ENCODE data around the gene GRPEL2. TPM values are rescaled to one million over a fixed set of nuclear protein-coding genes. Genes with fewer than 3 reads are reported as not detected.

Gene GRPEL2
- total RNA-seq, 1 donor from 2014 or later: 42.5 TPM

DNA sequence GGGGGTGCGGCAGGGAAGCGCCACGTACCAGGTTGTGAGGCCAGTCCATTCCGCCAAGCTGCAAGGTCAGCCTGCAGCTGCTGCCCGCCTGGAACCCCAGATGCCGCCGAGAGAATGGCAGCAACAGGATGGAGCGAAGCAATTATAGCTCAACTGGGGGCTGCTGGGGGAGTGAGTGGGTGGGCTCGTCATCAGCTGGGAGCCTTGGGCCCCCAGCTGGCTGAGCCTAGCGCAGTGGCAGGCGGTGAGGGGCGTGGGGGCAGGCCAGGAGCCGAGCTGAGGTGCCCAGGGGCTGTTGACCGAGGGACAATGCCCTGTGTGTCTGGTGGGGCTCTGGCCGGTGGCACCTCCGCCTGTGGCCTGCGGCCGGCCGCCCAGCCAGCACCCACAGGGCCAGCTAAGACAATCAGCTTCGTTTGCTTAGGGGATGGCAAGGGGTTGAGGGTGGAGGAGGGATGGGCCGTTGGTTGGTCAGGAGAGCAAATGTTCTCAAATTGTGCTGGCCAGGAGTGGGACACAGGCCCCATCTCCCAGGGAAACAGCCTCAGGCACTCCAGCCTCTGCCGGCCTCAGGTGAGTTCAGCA lies 34.0 kb downstream of the GRPEL2 start, which contains the start of gene IL17B:
Gene IL17B, minus strand, starts transcription at position 116 of the 585 bp plus-strand sequence. Its CDS starts 67 bp downstream, at position 49.
- Mint-ChIP-seq H3K4me3 (no peak within 1 kb of the TSS), H3K9me3 (no peaks in the 10 kb centered on the region), H3K27ac (peak within 1 kb of the TSS; percentile 73), H3K4me1 (peaks cover 39% of the 10 kb centered on the region), H3K36me3 (peaks cover 4% of the 10 kb centered on the region), H3K27me3 (ENCODE audit: insufficient read depth, low read depth) (peaks cover 10% of the 10 kb centered on the region)
- no peak for DNase-seq (ENCODE audit: low spot score)
- Histone ChIP-seq H3K27me3 (no peaks in the 10 kb centered on the region), H3K9ac (no peak within 1 kb of the TSS), H3K4me2 (no peak within 1 kb of the TSS), H3K4me1 (no peaks in the 10 kb centered on the region), H3K9me3 (ENCODE audit: low read depth) (no peaks in the 10 kb centered on the region), H3K36me3 (no peaks in the 10 kb centered on the region), H4K20me1 (ENCODE audit: low read depth) (no peaks in the 10 kb centered on the region), H3F3A (ENCODE audit: low read depth) (no peaks in the 10 kb centered on the region), H2AFZ (replicated peaks) (no peak within 1 kb of the TSS), H3K79me2 (ENCODE audit: low read depth) (no peaks in the 10 kb centered on the region), H3K27ac (no peak within 1 kb of the TSS), H3K4me3 (no peak within 1 kb of the TSS)
- TF ChIP-seq EZH2 (IDR thresholded peaks at IDR 0.05): no peak
- TF ChIP-seq EZH2phosphoT487 (IDR thresholded peaks at IDR 0.05): no peak
- TF ChIP-seq, protein P1, sequence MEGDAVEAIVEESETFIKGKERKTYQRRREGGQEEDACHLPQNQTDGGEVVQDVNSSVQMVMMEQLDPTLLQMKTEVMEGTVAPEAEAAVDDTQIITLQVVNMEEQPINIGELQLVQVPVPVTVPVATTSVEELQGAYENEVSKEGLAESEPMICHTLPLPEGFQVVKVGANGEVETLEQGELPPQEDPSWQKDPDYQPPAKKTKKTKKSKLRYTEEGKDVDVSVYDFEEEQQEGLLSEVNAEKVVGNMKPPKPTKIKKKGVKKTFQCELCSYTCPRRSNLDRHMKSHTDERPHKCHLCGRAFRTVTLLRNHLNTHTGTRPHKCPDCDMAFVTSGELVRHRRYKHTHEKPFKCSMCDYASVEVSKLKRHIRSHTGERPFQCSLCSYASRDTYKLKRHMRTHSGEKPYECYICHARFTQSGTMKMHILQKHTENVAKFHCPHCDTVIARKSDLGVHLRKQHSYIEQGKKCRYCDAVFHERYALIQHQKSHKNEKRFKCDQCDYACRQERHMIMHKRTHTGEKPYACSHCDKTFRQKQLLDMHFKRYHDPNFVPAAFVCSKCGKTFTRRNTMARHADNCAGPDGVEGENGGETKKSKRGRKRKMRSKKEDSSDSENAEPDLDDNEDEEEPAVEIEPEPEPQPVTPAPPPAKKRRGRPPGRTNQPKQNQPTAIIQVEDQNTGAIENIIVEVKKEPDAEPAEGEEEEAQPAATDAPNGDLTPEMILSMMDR (IDR thresholded peaks at IDR 0.05): no peak

DNA sequence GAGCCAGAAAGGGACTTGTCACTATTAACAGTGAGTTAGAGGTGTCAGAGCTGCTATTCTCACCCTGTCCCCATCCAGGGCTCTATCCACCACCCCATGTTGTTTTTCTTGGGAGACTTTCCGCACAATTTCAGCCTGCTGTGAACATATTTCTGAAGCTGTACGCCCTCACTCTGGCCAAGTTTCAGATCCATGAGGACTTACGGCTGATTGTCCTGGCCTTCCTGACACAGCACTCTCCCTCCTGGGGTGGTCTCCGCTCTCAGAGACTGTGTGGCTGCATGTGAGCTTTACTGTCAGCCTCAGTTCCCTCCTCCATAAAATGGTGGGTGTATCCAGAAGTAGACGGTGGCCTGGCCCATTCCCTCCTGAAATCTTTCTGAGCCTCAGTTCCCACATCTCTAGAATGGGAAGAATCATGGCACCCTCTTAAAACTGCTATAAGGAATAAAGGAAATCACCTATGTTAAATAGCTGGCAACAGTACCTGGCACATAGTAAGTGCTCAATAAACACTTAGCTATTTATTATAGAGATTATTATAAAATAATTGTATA lies 34.6 kb downstream of the GRPEL2 start:
- H3K4me1 Mint-ChIP-seq: peaks cover 40% of the 10 kb centered on the region
- Histone ChIP-seq H3K4me3 (no peak overlapping the region), H3F3A (ENCODE audit: low read depth) (no peaks in the 10 kb centered on the region), H3K36me3 (no peaks in the 10 kb centered on the region), H2AFZ (replicated peaks) (no peak overlapping the region), H3K4me1 (no peaks in the 10 kb centered on the region), H4K20me1 (ENCODE audit: low read depth) (no peaks in the 10 kb centered on the region), H3K27me3 (no peaks in the 10 kb centered on the region), H3K27ac (no peak overlapping the region), H3K79me2 (ENCODE audit: low read depth) (no peaks in the 10 kb centered on the region), H3K9me3 (ENCODE audit: low read depth) (no peaks in the 10 kb centered on the region), H3K9ac (no peak overlapping the region), H3K4me2 (no peak overlapping the region)
- TF ChIP-seq EZH2phosphoT487 (IDR thresholded peaks at IDR 0.05): no peak
- TF ChIP-seq EZH2 (IDR thresholded peaks at IDR 0.05): no peak
- TF ChIP-seq, protein P1 (IDR thresholded peaks at IDR 0.05): no peak
- DNase-seq (ENCODE audit: low spot score): no peak
- no peak overlapping the region for H3K27ac Mint-ChIP-seq
- H3K4me3 Mint-ChIP-seq: no peak overlapping the region
- H3K36me3 Mint-ChIP-seq: peaks cover 4% of the 10 kb centered on the region
- H3K9me3 Mint-ChIP-seq: no peaks in the 10 kb centered on the region
- H3K27me3 Mint-ChIP-seq (ENCODE audit: insufficient read depth, low read depth): peaks cover 10% of the 10 kb centered on the region

DNA sequence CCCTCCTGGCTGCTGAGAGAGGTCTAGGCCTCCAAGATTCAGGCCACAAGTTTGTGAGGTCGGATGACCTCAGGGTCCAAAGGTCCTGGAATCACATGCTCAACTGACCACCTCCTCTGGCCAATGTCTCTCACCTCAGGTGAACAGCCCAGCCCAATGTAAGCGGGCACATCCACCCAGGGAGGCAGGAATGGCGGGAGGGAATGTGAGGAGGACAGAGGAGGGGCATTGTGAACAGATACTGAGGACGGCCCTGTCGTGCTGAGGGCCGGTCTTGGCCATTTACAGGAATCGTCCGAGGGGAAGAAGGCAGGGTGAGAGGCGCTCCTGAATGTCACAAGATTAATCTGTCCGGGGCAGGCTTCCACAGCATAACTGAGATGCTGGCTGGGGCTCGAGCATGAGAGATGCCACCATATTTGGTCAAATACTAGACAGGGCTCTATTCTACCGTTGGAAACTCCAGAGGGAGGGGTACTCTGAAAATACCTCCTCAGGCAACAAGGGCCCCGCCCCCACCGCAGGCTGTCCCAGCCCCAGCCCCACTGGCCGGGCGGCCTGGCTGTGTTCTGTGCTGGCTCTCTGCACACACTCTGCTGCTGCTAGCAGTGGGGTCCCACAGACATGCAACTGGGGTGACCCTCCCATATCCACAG lies 35.3 kb downstream of the GRPEL2 start:
- TF ChIP-seq EZH2phosphoT487 (IDR thresholded peaks at IDR 0.05) (no peak), EZH2 (IDR thresholded peaks at IDR 0.05) (no peak)
- TF ChIP-seq, protein P1 (IDR thresholded peaks at IDR 0.05): no peak
- Histone ChIP-seq H3K4me1 (no peaks in the 10 kb centered on the region), H3K4me2 (no peak overlapping the region), H3F3A (ENCODE audit: low read depth) (no peaks in the 10 kb centered on the region), H3K79me2 (ENCODE audit: low read depth) (no peaks in the 10 kb centered on the region), H3K36me3 (no peaks in the 10 kb centered on the region), H2AFZ (replicated peaks) (no peak overlapping the region), H4K20me1 (ENCODE audit: low read depth) (no peaks in the 10 kb centered on the region), H3K9me3 (ENCODE audit: low read depth) (no peaks in the 10 kb centered on the region), H3K27ac (no peak overlapping the region), H3K9ac (no peak overlapping the region), H3K4me3 (no peak overlapping the region), H3K27me3 (no peaks in the 10 kb centered on the region)
- Mint-ChIP-seq H3K4me3 (peak overlapping the region; percentile 27), H3K27me3 (ENCODE audit: insufficient read depth, low read depth) (peaks cover 10% of the 10 kb centered on the region), H3K4me1 (peaks cover 36% of the 10 kb centered on the region), H3K36me3 (peaks cover 4% of the 10 kb centered on the region), H3K27ac (peak overlapping the region; percentile 57), H3K9me3 (no peaks in the 10 kb centered on the region)
- DNase-seq (ENCODE audit: low spot score): no peak

Measured in neural progenitor cell (in vitro differentiated cells).